ENCODE results near the gene SOX18. TPM values are rescaled to one million over a fixed set of nuclear protein-coding genes. Genes with fewer than 3 reads are reported as not detected.

The SOX18 gene
- total and polyA plus RNA-seq, 2 experiments from 2014 or later: 0.21 TPM; not detected in 1

GRCh38 chr20:64083378-64083803 is 34.0 kb upstream of the SOX18 start:
- Histone ChIP-seq H3K4me1 (ENCODE audit: insufficient read depth) (peaks cover 23% of the 10 kb centered on the region; the same call in 1 of the 2 replicates), H3F3A (replicated peaks; ENCODE audit: low read depth) (0 out of 2 replicates have a peak, but pooled peaks cover 7% of the 10 kb centered on the region), H4K20me1 (replicated peaks; ENCODE audit: insufficient read depth) (no peaks in the 10 kb centered on the region), H3K79me2 (replicated peaks; ENCODE audit: insufficient read depth) (no peaks in the 10 kb centered on the region), H3K9me2 (ENCODE audit: insufficient read depth) (no peaks in the 10 kb centered on the region), H2AFZ (0 out of 2 replicates have a peak overlapping the region, but pooled peaks have one; percentile 38), H3K27ac (ENCODE audit: low read depth) (no peak overlapping the region), H3K36me3 (ENCODE audit: insufficient read depth) (no peaks in the 10 kb centered on the region), H3K4me2 (peak overlapping the region; percentile 90), H3K27me3 (ENCODE audit: insufficient read depth) (peaks cover 50% of the 10 kb centered on the region), H3K4me3 (peak overlapping the region; percentile 62)
- ATAC-seq: peak; percentile 59
- peaks cover 32% of the 10 kb centered on the region for H3K4me1 Mint-ChIP-seq
- DNase-seq (ENCODE audit: low spot score): peak; percentile 93
- no peak overlapping the region for H3K27ac Mint-ChIP-seq
- TF ChIP-seq POLR2AphosphoS5 (IDR thresholded peaks at IDR 0.05; ENCODE audit: low read depth): no peak
- TF ChIP-seq CTCF (conservative IDR thresholded peaks at IDR 0.05; ENCODE audit: low read depth in 2 of 2): peak; percentile 47 to 77
- H3K9me3 Mint-ChIP-seq: peaks cover 3% of the 10 kb centered on the region; the same call in 1 of the 3 replicates
- H3K36me3 Mint-ChIP-seq (ENCODE audit: low read depth): no peaks in the 10 kb centered on the region; the same call in 2 of the 3 replicates
- peaks cover 53% of the 10 kb centered on the region for H3K27me3 Mint-ChIP-seq (ENCODE audit: insufficient read depth, low read depth, poor library complexity)
- peak overlapping the region; percentile 64 for H3K4me3 Mint-ChIP-seq

GRCh38 chr20:64082820-64083377 is 33.5 kb upstream of the SOX18 start:
- Mint-ChIP-seq H3K27ac (no peak overlapping the region), H3K36me3 (ENCODE audit: low read depth) (no peaks in the 10 kb centered on the region; the same call in 2 of the 3 replicates), H3K4me1 (peaks cover 33% of the 10 kb centered on the region), H3K27me3 (ENCODE audit: insufficient read depth, low read depth, poor library complexity) (peaks cover 50% of the 10 kb centered on the region), H3K4me3 (peak overlapping the region; percentile 64), H3K9me3 (peaks cover 3% of the 10 kb centered on the region; the same call in 1 of the 3 replicates)
- Histone ChIP-seq H3K27ac (ENCODE audit: low read depth) (no peak overlapping the region), H3K9me2 (ENCODE audit: insufficient read depth) (no peaks in the 10 kb centered on the region), H4K20me1 (replicated peaks; ENCODE audit: insufficient read depth) (no peaks in the 10 kb centered on the region), H2AFZ (0 out of 2 replicates have a peak overlapping the region, but pooled peaks have one; percentile 38), H3K4me3 (peak overlapping the region; percentile 62), H3K4me1 (ENCODE audit: insufficient read depth) (peaks cover 27% of the 10 kb centered on the region; the same call in 1 of the 2 replicates), H3K27me3 (ENCODE audit: insufficient read depth) (peaks cover 50% of the 10 kb centered on the region), H3K79me2 (replicated peaks; ENCODE audit: insufficient read depth) (no peaks in the 10 kb centered on the region), H3K36me3 (ENCODE audit: insufficient read depth) (no peaks in the 10 kb centered on the region), H3F3A (replicated peaks; ENCODE audit: low read depth) (0 out of 2 replicates have a peak, but pooled peaks cover 7% of the 10 kb centered on the region), H3K4me2 (peak overlapping the region; percentile 90)
- DNase-seq (ENCODE audit: low spot score) (no peak), ATAC-seq (no peak)
- no peak for TF ChIP-seq EZH2 (IDR thresholded peaks at IDR 0.05; ENCODE audit: low read depth, unreplicated experiment)
- no peak for TF ChIP-seq NANOG (IDR thresholded peaks at IDR 0.05; ENCODE audit: borderline replicate concordance)
- TF ChIP-seq CREB1 (CRISPR knock-in tag; IDR thresholded peaks at IDR 0.05; ENCODE audit: low read depth): no peak
- no peak for TF ChIP-seq ZNF114 (CRISPR knock-in tag; IDR thresholded peaks at IDR 0.05)
- TF ChIP-seq JUNB (IDR thresholded peaks at IDR 0.05; ENCODE audit: unreplicated experiment): no peak
- TF ChIP-seq EZH2phosphoT487 (IDR thresholded peaks at IDR 0.05; ENCODE audit: unreplicated experiment): no peak
- TF ChIP-seq POLR2AphosphoS5 (IDR thresholded peaks at IDR 0.05; ENCODE audit: low read depth): no peak
- no peak for TF ChIP-seq STAT1 (IDR thresholded peaks at IDR 0.05; ENCODE audit: unreplicated experiment)

Measured in GM23338 (cell line).